GM12878 (cell line): ENCODE measurements around the gene ZBTB24. TPM values are rescaled to one million over a fixed set of nuclear protein-coding genes. Genes with fewer than 3 reads are reported as not detected.

Experiments
- ATAC-seq: fragments of 200-7000 bp; cut with Tn5 transposase; 3 replicates; pipeline ENCODE4 v1.9.1; 2020; ENCODE audit warnings: mild to moderate bottlenecking, moderate library complexity
- BruUV-seq: library from RNA; stranded (reverse); fragments of 400-500 nt; replicated peaks from 2 replicates; lab custom pipeline; 2021; lab: Mats Ljungman, UMichigan
- CTCF ChIA-PET: fragments of 300-600 bp; sonication (Branson Sonifier 250); formaldehyde crosslinking; extraction: SDS; loops from one replicate; lab custom pipeline; 2021; ENCODE audit warnings: inconsistent platforms; lab: Yijun Ruan, JAX
- POLR2A ChIA-PET: fragments of 350-600 bp; formaldehyde crosslinking; extraction: SDS; loops from one replicate; lab custom pipeline; 2021; ENCODE audit warnings: inconsistent platforms; lab: Charles Lee
- RAD21 ChIA-PET: fragments of 300-600 bp; sonication (Branson Sonifier 250); formaldehyde crosslinking; loops from one replicate; lab custom pipeline; 2023; ENCODE audit warnings: antibody characterized with exemption; ENCODE audit not compliant: unreplicated experiment; lab: Charles Lee
- SMC1A ChIA-PET: fragments of 300-600 bp; sonication (Branson Sonifier 250); formaldehyde crosslinking; loops from one replicate; lab custom pipeline; 2023; ENCODE audit not compliant: unreplicated experiment, uncharacterized antibody; lab: Charles Lee
- DNase-seq: peaks from one replicate; pipeline ENCODE4 v3.0.0-alpha.2; 2011; ENCODE audit warnings: low read depth, low spot score
- FAIRE-seq: peaks from 3 replicates; lab custom pipeline; 2011; peaks lifted over from hg19 to GRCh38; lab: Jason Lieb, UNC
- H2AFZ ChIP-seq: 2 replicates; pipeline ENCODE4 v1.6.0; 2011; ENCODE audit warnings: low read depth, low read length, control low read depth; ENCODE audit not compliant: control insufficient read depth
- H3K27ac ChIP-seq: 2 replicates; pipeline ENCODE4 v1.5.1; 2011; ENCODE audit warnings: control low read depth; ENCODE audit not compliant: control insufficient read depth, insufficient read depth
- H3K27me3 ChIP-seq, 2 experiments: replicated peaks in 1 of 2; 2 replicates each; pipeline versions ENCODE4 v1.6.0 to v1.6.1; 2011; ENCODE audit warnings: low read length in 1 of 2; ENCODE audit not compliant: control insufficient read depth in 2 of 2, insufficient read depth in 2 of 2
- H3K36me3 ChIP-seq, 2 experiments: 2 replicates each; pipeline ENCODE4 v1.5.1; 2011; ENCODE audit warnings: low read length in 1 of 2; ENCODE audit not compliant: control insufficient read depth in 2 of 2, insufficient read depth in 2 of 2
- H3K4me1 ChIP-seq: 2 replicates; pipeline ENCODE4 v1.6.1; 2011; ENCODE audit warnings: mild to moderate bottlenecking, low read length, moderate library complexity, mixed read lengths; ENCODE audit not compliant: control insufficient read depth, insufficient read depth
- H3K4me2 ChIP-seq: 2 replicates; pipeline ENCODE4 v1.6.0; 2011; ENCODE audit warnings: control low read depth; ENCODE audit not compliant: control insufficient read depth, insufficient read depth
- H3K4me3 ChIP-seq: fragments of 200-600 bp; sonication (generic); 2 replicates; pipeline ENCODE4 v1.5.1; 2016
- H3K79me2 ChIP-seq: 2 replicates; pipeline ENCODE4 v1.6.0; 2011; ENCODE audit warnings: low read length; ENCODE audit not compliant: control insufficient read depth, insufficient read depth
- H3K9ac ChIP-seq: 2 replicates; pipeline ENCODE4 v1.8.0; 2011; ENCODE audit warnings: low read length, control low read depth, mixed read lengths; ENCODE audit not compliant: control insufficient read depth, insufficient read depth
- H3K9me3 ChIP-seq: replicated peaks from 3 replicates; pipeline ENCODE4 v1.5.1; 2011; ENCODE audit warnings: mild to moderate bottlenecking, low read length; ENCODE audit not compliant: control insufficient read depth, insufficient read depth
- H4K20me1 ChIP-seq: 2 replicates; pipeline ENCODE4 v1.6.0; 2011; ENCODE audit not compliant: control insufficient read depth, insufficient read depth
- ATF2 ChIP-seq: IDR thresholded peaks from 2 replicates; pipeline ENCODE4 v1.6.1; 2012; ENCODE audit warnings: low read length, inconsistent platforms
- KAT2A ChIP-seq: conservative IDR thresholded peaks from 2 replicates; pipeline ENCODE4 v1.6.1; 2011; ENCODE audit warnings: low read depth, low read length; ENCODE audit not compliant: control insufficient read depth
- NBN ChIP-seq: fragments of 450-650 bp; IDR thresholded peaks from 2 replicates; pipeline ENCODE4 v1.6.1; 2016
- RAD21 ChIP-seq: IDR thresholded peaks from 2 replicates; pipeline ENCODE4 v1.6.1; 2011; ENCODE audit warnings: mild to moderate bottlenecking, low read depth, low read length, moderate library complexity; ENCODE audit not compliant: insufficient read depth
- RBBP5 ChIP-seq: fragments of 200-600 bp; sonication (generic); conservative IDR thresholded peaks from 2 replicates; pipeline ENCODE4 v1.6.1; 2016
- RFX5 ChIP-seq: IDR thresholded peaks from 2 replicates; pipeline ENCODE4 v1.6.1; 2011; ENCODE audit warnings: low read depth, low read length, improper control_type of control experiment
- TCF3 ChIP-seq: IDR thresholded peaks from 2 replicates; pipeline ENCODE4 v1.6.1; 2012; ENCODE audit warnings: low read depth, mild to moderate bottlenecking, low read length, borderline replicate concordance; ENCODE audit not compliant: insufficient read depth
- WGBS: methylation state at CpG from one replicate; pipeline ENCODE4 v1.1.6; 2016; ENCODE audit warnings: low lambda C conversion rate; ENCODE audit not compliant: insufficient replicate concordance, insufficient coverage; ENCODE audit errors: missing lambda C conversion rate; 5-methylcytosine and 5-hydroxymethylcytosine counted together
- in situ Hi-C: fragments of 300-500 bp; cut with MboI; formaldehyde crosslinking; loops from 9 replicates; pipeline ENCODE4 v1.14.3; 2018; ENCODE audit warnings: mixed read lengths
- intact Hi-C: fragments of 100-400 bp; cut with micrococcal nuclease; formaldehyde crosslinking; loops from one replicate; pipeline ENCODE4 v1.14.2; 2022; ENCODE audit not compliant: unreplicated experiment
- polyA plus RNA-seq, 11 experiments: library from polyadenylated mRNA; depleted of rRNA in 4 of 11; unstranded in 6 of 11; stranded (reverse) in 5 of 11; fragments of >200 nt; fragmentation: Nextera tagmentation in 4 of 11; fragmentation: Illumina TruSeq in 1 of 11; extraction: Ambion mirVana in 4 of 11; extraction: Trizol in 1 of 11; gene quantifications; 1 replicate in 1 of 11; 2 replicates in 10 of 11; pipeline versions ENCODE4 v1.2.1 to v1.2.3, GENCODE V29; 2011 to 2016; ENCODE audit warnings: inconsistent platforms in 2 of 11, missing spikeins in 2 of 11, low read depth in 1 of 11
- total RNA-seq, 4 experiments: library from RNA; depleted of rRNA in 3 of 4; stranded (reverse); fragments of >200 nt in 3 of 4; fragmentation: Illumina TruSeq in 1 of 4; extraction: Trizol in 1 of 4; gene quantifications; 2 replicates each; pipeline versions ENCODE4 v1.2.1 to v1.2.3, GENCODE V29; 2013 to 2021
- TF ChIP-seq, protein P1 (sequence below): fragments of 450-650 bp; IDR thresholded peaks from 2 replicates; pipeline ENCODE4 v1.6.1; 2014; ENCODE audit warnings: mild to moderate bottlenecking

Gene ZBTB24
- total and polyA plus RNA-seq, 10 of the 15 experiments (the other 5 are each of a cell fraction or from before 2014, with no cell fraction given) = 2.9 to 17.7 (median 8.5) TPM

- no peak for ATAC-seq
- DNase-seq = no peak
- ChIA-PET POLR2A (no interaction called here), CTCF (no interaction called here), SMC1A (no interaction called here), RAD21 (no interaction called here)
- no peak overlapping the region for H3K4me2 ChIP-seq
- no peaks in the 10 kb centered on the region; the same call in 2 of the 3 replicates for H3K9me3 ChIP-seq
- no peak overlapping the region for H3K4me3 ChIP-seq
- 6% methylated on average over 2 of the region's 2 CpGs for whole genome bisulfite sequencing
- no peak for TF ChIP-seq RFX5
- no peak for TF ChIP-seq RBBP5
- TF ChIP-seq ATF2 = no peak
- TF ChIP-seq NBN = no peak
- TF ChIP-seq TCF3 = no peak
- TF ChIP-seq KAT2A = no peak
- TF ChIP-seq RAD21 = no peak
- TF ChIP-seq, protein P1, sequence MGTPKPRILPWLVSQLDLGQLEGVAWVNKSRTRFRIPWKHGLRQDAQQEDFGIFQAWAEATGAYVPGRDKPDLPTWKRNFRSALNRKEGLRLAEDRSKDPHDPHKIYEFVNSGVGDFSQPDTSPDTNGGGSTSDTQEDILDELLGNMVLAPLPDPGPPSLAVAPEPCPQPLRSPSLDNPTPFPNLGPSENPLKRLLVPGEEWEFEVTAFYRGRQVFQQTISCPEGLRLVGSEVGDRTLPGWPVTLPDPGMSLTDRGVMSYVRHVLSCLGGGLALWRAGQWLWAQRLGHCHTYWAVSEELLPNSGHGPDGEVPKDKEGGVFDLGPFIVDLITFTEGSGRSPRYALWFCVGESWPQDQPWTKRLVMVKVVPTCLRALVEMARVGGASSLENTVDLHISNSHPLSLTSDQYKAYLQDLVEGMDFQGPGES = no peak
- no peaks in the 10 kb centered on the region for H3K79me2 ChIP-seq
- no peaks in the 10 kb centered on the region for H4K20me1 ChIP-seq
- in situ Hi-C loops = no loop called here
- no peaks in the 10 kb centered on the region for H3K4me1 ChIP-seq
- intact Hi-C loops = no loop called here
- no peak overlapping the region for H3K9ac ChIP-seq
- no peak overlapping the region for H3K27ac ChIP-seq
- no peak overlapping the region for H2AFZ ChIP-seq
- no TSS peak for BruUV-seq
- H3K27me3 ChIP-seq = no peaks in the 10 kb centered on the region; a peak in 1 of 4 replicates
- no peak for FAIRE-seq
- no peaks in the 10 kb centered on the region for H3K36me3 ChIP-seq
Observed at GRCh38 chr6:109512271-109512817, 29.3 kb upstream of the ZBTB24 start.
